ENCODE data around the gene TMEM170A. TPM values are rescaled to one million over a fixed set of nuclear protein-coding genes. Genes with fewer than 3 reads are reported as not detected.
A peak's percentile ranks its signal among the peaks of the same experiment; 100 is the strongest.
"Not testable (repeated sequence)": the region's sequence is repeated elsewhere in the genome, so short reads cannot be mapped to it uniquely, and the experiment has no call there.

TMEM170A gene, protein sequence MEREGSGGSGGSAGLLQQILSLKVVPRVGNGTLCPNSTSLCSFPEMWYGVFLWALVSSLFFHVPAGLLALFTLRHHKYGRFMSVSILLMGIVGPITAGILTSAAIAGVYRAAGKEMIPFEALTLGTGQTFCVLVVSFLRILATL
- 32.0 and 45.9 TPM in 2 replicates for total RNA-seq (2014; rRNA removed; shearing (Covaris generic); ENCODE audit: low replicate concordance)

DNA sequence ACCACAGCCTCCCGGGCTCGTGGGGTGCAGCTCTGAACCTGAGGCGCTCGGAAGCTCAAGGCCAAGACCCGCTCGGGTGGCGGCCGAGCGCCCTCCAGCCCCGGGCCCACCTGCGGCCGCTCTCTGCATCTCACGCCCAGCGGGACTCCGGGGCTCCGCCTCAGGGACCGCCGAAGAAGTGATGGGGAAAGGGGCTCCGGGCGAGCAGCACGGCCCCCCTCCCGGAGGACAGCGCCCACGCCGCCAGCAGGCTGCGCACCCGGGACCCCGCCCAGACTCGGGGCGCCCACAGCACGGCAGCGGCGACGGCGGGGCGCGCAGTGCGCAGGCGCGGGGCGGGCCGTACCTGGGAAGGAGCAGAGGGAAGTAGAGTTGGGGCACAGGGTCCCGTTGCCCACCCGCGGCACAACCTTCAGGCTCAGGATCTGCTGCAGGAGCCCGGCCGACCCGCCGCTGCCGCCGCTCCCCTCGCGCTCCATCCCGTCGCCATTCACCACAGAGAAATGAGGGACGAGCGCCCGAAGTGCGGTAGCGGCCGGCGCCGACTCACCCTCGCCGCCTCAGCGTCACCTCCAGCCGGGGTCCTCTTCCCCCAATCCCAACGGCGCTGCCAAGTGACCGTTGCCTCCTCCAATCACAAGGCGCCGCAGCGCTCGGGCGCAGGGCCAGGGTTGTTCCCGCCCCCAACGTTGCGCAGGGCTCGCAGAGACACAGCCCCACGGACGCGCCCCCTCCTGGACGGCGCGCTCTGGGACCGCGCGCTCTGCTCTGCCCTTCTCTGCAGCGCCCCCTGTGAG lies at the start of gene TMEM170A:
Gene TMEM170A, minus strand, starts transcription at position 568 of the 797 bp plus-strand sequence. Its CDS starts 89 bp downstream, at position 479.
- peak within 1 kb of the TSS; percentile 75 for H3K4me2 ChIP-seq (ENCODE audit: low read depth, low read length, poor library complexity, severe bottlenecking)
- peak within 1 kb of the TSS; percentile 25; the same call in 1 of the 2 replicates for H3K27ac ChIP-seq (ENCODE audit: low read length)
- no peaks in the 10 kb centered on the region for H3K36me3 ChIP-seq (ENCODE audit: insufficient read depth, low read length)
- H3K27me3 ChIP-seq (ENCODE audit: low read length): no peaks in the 10 kb centered on the region
- H3K9me2 ChIP-seq (replicated peaks; ENCODE audit: insufficient read depth, low read length): no peaks in the 10 kb centered on the region
- no peaks in the 10 kb centered on the region for H3K9me3 ChIP-seq (ENCODE audit: low read length)
- peak within 1 kb of the TSS; percentile 82; the same call in 1 of the 2 replicates for H2AFZ ChIP-seq (ENCODE audit: low read length)
- H4K20me1 ChIP-seq (ENCODE audit: insufficient read depth, low read depth, low read length): no peaks in the 10 kb centered on the region; the same call in 1 of the 2 replicates
- H3K9ac ChIP-seq (ENCODE audit: low read length): peak within 1 kb of the TSS; percentile 89
- peak; percentile 99 for DNase-seq
- peak within 1 kb of the TSS; percentile 77 for H3K4me3 ChIP-seq (ENCODE audit: low read length)
- peaks cover 10% of the 10 kb centered on the region for H3K4me1 ChIP-seq (ENCODE audit: low read length)
- peaks cover 48% of the 10 kb centered on the region for H3K79me2 ChIP-seq (ENCODE audit: low read length)

DNA sequence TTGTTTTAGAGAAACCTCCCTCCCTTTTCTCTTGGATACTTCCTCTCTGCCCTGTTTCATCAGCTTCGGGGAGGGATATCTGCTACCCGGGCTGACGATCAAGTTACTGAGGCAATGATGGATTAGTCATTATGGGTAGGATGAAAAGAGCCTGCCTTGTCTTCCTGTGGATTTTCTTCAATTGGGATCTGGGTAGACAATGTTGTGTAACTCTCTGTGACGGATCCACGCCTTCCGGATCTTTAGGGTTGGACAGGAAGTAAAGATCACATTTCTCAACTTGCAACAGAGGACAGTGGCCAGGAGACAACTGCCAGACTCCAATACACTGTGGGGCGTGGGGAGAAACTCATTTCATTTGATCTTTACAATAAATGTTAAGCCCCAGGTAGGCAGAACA lies 42.1 kb upstream of the TMEM170A start:
- DNase-seq: no peak
- no peaks in the 10 kb centered on the region for H3K79me2 ChIP-seq (ENCODE audit: low read length)
- H2AFZ ChIP-seq (ENCODE audit: low read length): no peak overlapping the region
- H3K9me2 ChIP-seq (replicated peaks; ENCODE audit: insufficient read depth, low read length): no peaks in the 10 kb centered on the region
- no peak overlapping the region for H3K4me3 ChIP-seq (ENCODE audit: low read length)
- H3K27me3 ChIP-seq (ENCODE audit: low read length): no peaks in the 10 kb centered on the region
- H3K27ac ChIP-seq (ENCODE audit: low read length): no peak overlapping the region
- H3K9ac ChIP-seq (ENCODE audit: low read length): no peak overlapping the region
- H3K4me2 ChIP-seq (ENCODE audit: low read depth, low read length, poor library complexity, severe bottlenecking): no peak overlapping the region
- H4K20me1 ChIP-seq (ENCODE audit: insufficient read depth, low read depth, low read length): no peaks in the 10 kb centered on the region
- no peaks in the 10 kb centered on the region for H3K9me3 ChIP-seq (ENCODE audit: low read length)
- no peaks in the 10 kb centered on the region for H3K4me1 ChIP-seq (ENCODE audit: low read length)
- H3K36me3 ChIP-seq (ENCODE audit: insufficient read depth, low read length): no peaks in the 10 kb centered on the region

DNA sequence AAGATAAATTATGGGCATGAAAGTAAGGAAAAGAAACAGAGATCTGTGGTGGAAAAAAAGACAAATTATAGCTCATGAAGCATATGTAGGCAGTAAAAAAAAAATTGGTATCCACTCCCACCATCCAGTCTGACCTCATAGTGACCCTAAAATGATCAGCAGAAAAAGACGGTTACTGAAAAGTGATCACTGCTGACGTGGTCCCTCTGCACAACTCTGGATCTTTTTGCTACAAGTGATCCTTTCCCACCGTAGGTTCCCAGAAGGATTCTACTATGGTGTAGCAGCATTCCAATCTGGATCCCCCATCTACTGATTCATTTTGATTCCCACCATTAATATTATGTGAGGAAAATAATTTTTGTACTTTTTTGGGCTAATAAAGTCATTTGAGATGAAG lies 41.6 kb upstream of the TMEM170A start:
- Histone ChIP-seq H3K9ac (ENCODE audit: low read length) (no peak overlapping the region), H2AFZ (ENCODE audit: low read length) (no peak overlapping the region), H3K4me2 (ENCODE audit: low read depth, low read length, poor library complexity, severe bottlenecking) (no peak overlapping the region), H3K27me3 (ENCODE audit: low read length) (no peaks in the 10 kb centered on the region), H4K20me1 (ENCODE audit: insufficient read depth, low read depth, low read length) (no peaks in the 10 kb centered on the region), H3K79me2 (ENCODE audit: low read length) (no peaks in the 10 kb centered on the region), H3K36me3 (ENCODE audit: insufficient read depth, low read length) (no peaks in the 10 kb centered on the region), H3K27ac (ENCODE audit: low read length) (no peak overlapping the region), H3K4me1 (ENCODE audit: low read length) (no peaks in the 10 kb centered on the region), H3K9me3 (ENCODE audit: low read length) (no peaks in the 10 kb centered on the region), H3K9me2 (replicated peaks; ENCODE audit: insufficient read depth, low read length) (no peaks in the 10 kb centered on the region), H3K4me3 (ENCODE audit: low read length) (no peak overlapping the region)
- no peak for DNase-seq

DNA sequence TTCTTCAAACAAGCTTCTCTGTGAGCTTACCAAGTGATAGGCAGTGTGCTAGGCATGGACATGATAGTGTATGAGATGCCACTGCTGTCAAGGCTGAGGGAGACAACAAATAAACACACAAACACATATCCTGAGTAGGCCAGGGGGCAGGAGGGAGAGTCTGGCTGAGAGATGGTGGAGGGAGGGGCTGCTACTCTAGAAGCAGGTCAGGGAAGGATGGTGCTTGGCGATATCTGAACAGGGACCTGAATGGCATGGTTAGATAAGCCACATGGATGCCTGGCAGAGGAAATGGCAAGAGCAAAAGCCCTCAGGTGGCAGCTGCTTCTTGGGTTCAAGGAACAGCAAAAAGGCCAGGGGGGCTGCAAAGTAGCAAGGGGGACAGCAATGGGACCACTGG lies 39.3 kb upstream of the TMEM170A start:
- Histone ChIP-seq H2AFZ (ENCODE audit: low read length) (no peak overlapping the region), H3K4me3 (ENCODE audit: low read length) (no peak overlapping the region), H3K9ac (ENCODE audit: low read length) (no peak overlapping the region), H3K4me2 (ENCODE audit: low read depth, low read length, poor library complexity, severe bottlenecking) (no peak overlapping the region), H3K9me3 (ENCODE audit: low read length) (no peaks in the 10 kb centered on the region), H3K4me1 (ENCODE audit: low read length) (no peaks in the 10 kb centered on the region), H3K36me3 (ENCODE audit: insufficient read depth, low read length) (no peaks in the 10 kb centered on the region), H3K9me2 (replicated peaks; ENCODE audit: insufficient read depth, low read length) (no peaks in the 10 kb centered on the region), H3K79me2 (ENCODE audit: low read length) (no peaks in the 10 kb centered on the region), H3K27ac (ENCODE audit: low read length) (no peak overlapping the region), H3K27me3 (ENCODE audit: low read length) (no peaks in the 10 kb centered on the region), H4K20me1 (ENCODE audit: insufficient read depth, low read depth, low read length) (no peaks in the 10 kb centered on the region)
- DNase-seq: no peak

DNA sequence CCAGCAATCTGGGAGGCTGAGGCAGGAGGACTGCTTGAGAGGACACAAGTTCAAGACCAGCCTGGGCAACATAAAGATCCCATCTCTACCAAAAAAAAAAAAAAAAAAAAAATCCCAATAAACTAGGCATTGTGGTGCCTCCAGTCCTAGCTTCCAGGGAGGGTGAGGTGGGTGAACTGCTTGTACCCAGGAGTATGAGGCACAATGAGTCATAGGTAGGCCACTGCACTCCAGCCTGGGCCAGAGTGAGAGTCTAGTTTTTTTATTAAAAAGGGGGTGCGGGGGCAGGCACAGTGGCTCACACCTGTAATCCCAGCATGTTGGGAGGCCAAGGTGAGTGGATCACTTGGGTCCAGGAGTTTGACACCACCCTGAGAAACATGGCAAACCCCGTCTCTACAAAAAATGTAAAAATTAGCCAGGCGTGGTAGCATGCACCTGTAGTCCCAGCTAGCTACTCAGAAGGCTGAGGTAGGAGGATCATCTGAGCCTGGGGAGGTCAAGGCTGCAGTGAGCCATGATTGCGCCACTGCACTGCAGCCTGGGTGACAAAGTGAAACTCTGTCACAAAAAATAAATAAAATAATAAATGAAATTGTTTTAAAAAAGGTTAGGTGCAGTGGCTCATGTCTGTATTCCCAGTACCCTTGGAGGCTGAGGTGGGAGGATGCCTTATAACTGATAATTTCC lies 38.6 kb upstream of the TMEM170A start:
- Histone ChIP-seq H3K27me3 (ENCODE audit: low read length) (no peaks in the 10 kb centered on the region), H2AFZ (ENCODE audit: low read length) (no peak overlapping the region), H3K79me2 (ENCODE audit: low read length) (no peaks in the 10 kb centered on the region), H3K36me3 (ENCODE audit: insufficient read depth, low read length) (no peaks in the 10 kb centered on the region), H3K27ac (ENCODE audit: low read length) (no peak overlapping the region), H3K9me2 (replicated peaks; ENCODE audit: insufficient read depth, low read length) (no peaks in the 10 kb centered on the region), H3K4me3 (ENCODE audit: low read length) (no peak overlapping the region), H3K4me2 (ENCODE audit: low read depth, low read length, poor library complexity, severe bottlenecking) (no peak overlapping the region), H4K20me1 (ENCODE audit: insufficient read depth, low read depth, low read length) (no peaks in the 10 kb centered on the region), H3K9ac (ENCODE audit: low read length) (no peak overlapping the region), H3K4me1 (ENCODE audit: low read length) (no peaks in the 10 kb centered on the region), H3K9me3 (ENCODE audit: low read length) (no peaks in the 10 kb centered on the region)
- DNase-seq: no peak

DNA sequence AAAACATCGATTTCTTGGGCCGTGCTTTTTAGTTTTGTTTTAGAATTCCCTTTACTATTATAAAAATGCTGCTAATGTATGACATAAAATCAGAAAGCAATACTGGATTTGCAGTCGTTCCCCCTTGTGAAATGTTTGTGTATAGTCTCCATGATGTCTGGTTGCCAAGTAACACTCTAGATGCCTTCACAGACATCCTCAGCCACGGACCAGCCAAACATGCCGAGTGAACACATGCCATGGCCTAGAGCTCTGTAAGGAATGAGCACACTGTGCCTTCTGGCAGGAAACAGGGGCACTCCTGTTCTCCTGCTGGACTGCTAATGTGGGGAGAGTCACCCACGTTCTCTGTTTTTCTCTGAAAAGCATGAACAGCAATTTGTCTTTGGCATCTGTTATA lies 37.3 kb upstream of the TMEM170A start:
- not testable (repeated sequence) for H4K20me1 ChIP-seq (ENCODE audit: insufficient read depth, low read depth, low read length)

DNA sequence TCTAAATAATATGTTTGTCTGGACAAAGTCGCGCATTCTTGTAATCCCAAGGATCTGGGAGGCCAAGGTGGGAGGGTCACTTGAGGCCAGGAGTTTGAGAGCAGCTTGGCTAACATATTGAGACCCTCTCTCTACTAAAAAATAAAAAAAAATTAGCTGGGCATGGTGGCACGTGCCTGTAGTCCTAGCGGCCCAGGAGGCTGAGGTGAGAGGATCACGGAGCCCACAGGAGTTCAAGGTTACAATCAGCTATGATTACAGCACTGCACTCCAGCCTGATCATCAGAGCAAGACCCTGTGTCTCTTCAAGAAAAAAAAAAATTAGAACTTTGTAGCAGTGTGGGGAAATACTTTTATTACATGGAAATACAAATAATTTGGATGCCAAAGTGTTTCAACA lies 36.9 kb upstream of the TMEM170A start:
- H3K9me2 ChIP-seq (replicated peaks; ENCODE audit: insufficient read depth, low read length): no peaks in the 10 kb centered on the region
- no peak overlapping the region for H3K4me2 ChIP-seq (ENCODE audit: low read depth, low read length, poor library complexity, severe bottlenecking)
- H3K27ac ChIP-seq (ENCODE audit: low read length): no peak overlapping the region
- H2AFZ ChIP-seq (ENCODE audit: low read length): no peak overlapping the region
- no peak overlapping the region for H3K9ac ChIP-seq (ENCODE audit: low read length)
- no peaks in the 10 kb centered on the region for H3K27me3 ChIP-seq (ENCODE audit: low read length)
- no peaks in the 10 kb centered on the region for H3K4me1 ChIP-seq (ENCODE audit: low read length)
- H4K20me1 ChIP-seq (ENCODE audit: insufficient read depth, low read depth, low read length): no peaks in the 10 kb centered on the region
- DNase-seq: no peak
- H3K36me3 ChIP-seq (ENCODE audit: insufficient read depth, low read length): no peaks in the 10 kb centered on the region
- H3K9me3 ChIP-seq (ENCODE audit: low read length): no peaks in the 10 kb centered on the region
- H3K79me2 ChIP-seq (ENCODE audit: low read length): no peaks in the 10 kb centered on the region
- H3K4me3 ChIP-seq (ENCODE audit: low read length): no peak overlapping the region

More for the DNA sequence above, 37.3 kb upstream of the TMEM170A start:
- H3K4me3 ChIP-seq (ENCODE audit: low read length); H3K4me2 ChIP-seq (ENCODE audit: low read depth, low read length, poor library complexity, severe bottlenecking); H2AFZ ChIP-seq (ENCODE audit: low read length); H3K27ac ChIP-seq (ENCODE audit: low read length); H3K36me3 ChIP-seq (ENCODE audit: insufficient read depth, low read length); H3K9me3 ChIP-seq (ENCODE audit: low read length); H3K4me1 ChIP-seq (ENCODE audit: low read length); DNase-seq; H3K9me2 ChIP-seq (replicated peaks; ENCODE audit: insufficient read depth, low read length); H3K27me3 ChIP-seq (ENCODE audit: low read length); H3K9ac ChIP-seq (ENCODE audit: low read length); H3K79me2 ChIP-seq (ENCODE audit: low read length): not testable (repeated sequence)

DNA sequence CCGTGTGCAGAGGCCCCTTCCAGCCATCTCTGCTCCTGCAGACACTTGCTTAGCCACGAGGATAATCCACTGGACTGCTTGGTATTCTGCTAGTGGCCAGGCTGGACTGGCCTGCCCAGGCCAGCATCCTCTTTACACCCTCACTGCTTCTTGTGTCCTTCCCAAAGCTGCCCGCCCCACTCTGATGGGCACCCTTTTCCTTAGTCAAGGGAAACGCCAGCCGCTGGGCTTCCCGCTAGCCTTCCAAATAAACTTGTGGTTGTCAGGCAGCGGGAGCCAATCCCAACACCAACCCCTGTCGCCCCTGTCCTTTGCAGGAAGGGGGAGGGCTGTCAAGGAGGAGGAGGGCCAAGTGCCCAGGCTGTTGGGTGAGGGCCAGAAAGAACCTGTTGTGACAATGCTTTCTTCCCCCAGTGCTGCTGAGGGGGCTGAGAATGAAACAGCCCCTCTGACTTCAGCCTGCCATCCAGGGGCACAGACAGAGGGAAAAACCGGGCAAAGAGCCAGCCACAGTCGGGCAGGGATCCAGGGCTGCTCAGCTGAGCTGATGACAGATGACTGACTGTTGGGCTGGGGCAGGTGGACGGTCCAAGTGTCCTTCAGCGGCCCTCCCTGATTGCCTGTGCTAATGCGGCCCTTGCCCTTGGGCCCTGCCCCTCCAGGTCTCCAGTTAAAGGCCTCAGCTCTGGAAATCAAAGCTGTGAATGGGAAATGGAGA lies 34.3 kb upstream of the TMEM170A start:
- H3K4me2 ChIP-seq (ENCODE audit: low read depth, low read length, poor library complexity, severe bottlenecking); DNase-seq: not testable (repeated sequence)

More for the DNA sequence above, 34.3 kb upstream of the TMEM170A start:
- H4K20me1 ChIP-seq (ENCODE audit: insufficient read depth, low read depth, low read length); H3K27ac ChIP-seq (ENCODE audit: low read length); H3K27me3 ChIP-seq (ENCODE audit: low read length); H3K4me1 ChIP-seq (ENCODE audit: low read length); H2AFZ ChIP-seq (ENCODE audit: low read length); H3K9me2 ChIP-seq (replicated peaks; ENCODE audit: insufficient read depth, low read length); H3K9me3 ChIP-seq (ENCODE audit: low read length); H3K79me2 ChIP-seq (ENCODE audit: low read length); H3K4me3 ChIP-seq (ENCODE audit: low read length); H3K36me3 ChIP-seq (ENCODE audit: insufficient read depth, low read length); H3K9ac ChIP-seq (ENCODE audit: low read length): not testable (repeated sequence)

All from Karpas-422 (cell line).